Loucy (cell line): Measurements from ENCODE around the gene GPBAR1.
A peak's percentile ranks its signal among the peaks of the same experiment; 100 is the strongest.

Experiments used
- H2AFZ ChIP-seq: fragments of 200-600 bp; sonication (generic); 2 replicates; pipeline ENCODE4 v1.6.0; 2016; ENCODE audit warnings: antibody characterized with exemption, mild to moderate bottlenecking, low read length, moderate library complexity
- H3F3A ChIP-seq: fragments of 200-600 bp; 2 replicates; pipeline ENCODE4 v1.6.0; 2016; ENCODE audit warnings: antibody characterized with exemption, low read depth, mild to moderate bottlenecking
- H3K27me3 ChIP-seq: fragments of 200-600 bp; sonication (generic); 2 replicates; pipeline ENCODE4 v1.6.1; 2014; ENCODE audit warnings: low read length, mild to moderate bottlenecking; ENCODE audit not compliant: insufficient read depth, poor library complexity, severe bottlenecking
- H3K36me3 ChIP-seq: fragments of 200-600 bp; sonication (generic); 2 replicates; pipeline ENCODE4 v1.6.1; 2016; ENCODE audit warnings: low read length; ENCODE audit not compliant: insufficient read depth
- H3K4me1 ChIP-seq: fragments of 200-600 bp; sonication (generic); 2 replicates; pipeline ENCODE4 v1.5.1; 2014; ENCODE audit warnings: low read length, mild to moderate bottlenecking; ENCODE audit not compliant: insufficient read depth, poor library complexity, severe bottlenecking
- H3K4me2 ChIP-seq: fragments of 200-600 bp; sonication (generic); 2 replicates; pipeline ENCODE4 v1.6.0; 2014; ENCODE audit warnings: antibody characterized with exemption, low read length, low read depth, mild to moderate bottlenecking; ENCODE audit not compliant: poor library complexity, severe bottlenecking
- H3K4me3 ChIP-seq: fragments of 200-600 bp; sonication (generic); 2 replicates; pipeline ENCODE4 v1.5.1; 2014; ENCODE audit warnings: low read length, mild to moderate bottlenecking, mixed read lengths; ENCODE audit not compliant: poor library complexity, severe bottlenecking
- H3K79me2 ChIP-seq: fragments of 200-600 bp; sonication (generic); 2 replicates; pipeline ENCODE4 v1.6.1; 2014; ENCODE audit warnings: low read length; ENCODE audit not compliant: insufficient read depth
- H3K9ac ChIP-seq: fragments of 200-600 bp; sonication (generic); 2 replicates; pipeline ENCODE4 v1.6.0; 2014; ENCODE audit warnings: mild to moderate bottlenecking, low read depth, low read length, moderate library complexity; ENCODE audit not compliant: poor library complexity, severe bottlenecking
- H3K9me2 ChIP-seq: fragments of 200-600 bp; sonication (generic); replicated peaks from 2 replicates; pipeline ENCODE4 v1.6.1; 2016; ENCODE audit warnings: low read depth, low read length, mixed read lengths
- H3K9me3 ChIP-seq: fragments of 200-600 bp; sonication (generic); 2 replicates; pipeline ENCODE4 v1.6.1; 2014; ENCODE audit warnings: mild to moderate bottlenecking, antibody characterized with exemption, low read length, low read depth; ENCODE audit not compliant: insufficient read depth
- H4K20me1 ChIP-seq: fragments of 200-600 bp; sonication (generic); 2 replicates; pipeline ENCODE4 v1.6.0; 2014; ENCODE audit warnings: antibody characterized with exemption, low read length, mild to moderate bottlenecking; ENCODE audit not compliant: insufficient read depth, poor library complexity, severe bottlenecking
- CTCF ChIP-seq: fragments of 200-600 bp; sonication (generic); conservative IDR thresholded peaks from 2 replicates; pipeline ENCODE4 v1.5.1; 2014; ENCODE audit warnings: mild to moderate bottlenecking, antibody characterized with exemption, low read length
- EZH2phosphoT487 ChIP-seq: fragments of 200-600 bp; IDR thresholded peaks from 2 replicates; pipeline ENCODE4 v1.6.1; 2018; ENCODE audit warnings: antibody characterized with exemption, mild to moderate bottlenecking, moderate library complexity, borderline replicate concordance

Gene GPBAR1

GRCh38 chr2:218229239-218229638 lies 31.6 kb upstream of the GPBAR1 start:
- H3K9me2 ChIP-seq, result no peaks in the 10 kb centered on the region
- peaks cover 82% of the 10 kb centered on the region for H3K79me2 ChIP-seq
- peak overlapping the region; percentile 64 for H3K4me3 ChIP-seq
- peaks cover 83% of the 10 kb centered on the region for H3K36me3 ChIP-seq
- H3K27me3 ChIP-seq, result no peaks in the 10 kb centered on the region
- peak overlapping the region; percentile 66 for H3K4me2 ChIP-seq
- peaks cover 51% of the 10 kb centered on the region for H3K4me1 ChIP-seq
- TF ChIP-seq CTCF, result no peak
- TF ChIP-seq EZH2phosphoT487, result no peak
- H3K9ac ChIP-seq, result peak overlapping the region; percentile 72
- peaks cover 20% of the 10 kb centered on the region for H4K20me1 ChIP-seq
- H2AFZ ChIP-seq, result no peak overlapping the region
- peaks cover 12% of the 10 kb centered on the region for H3F3A ChIP-seq
- no peaks in the 10 kb centered on the region for H3K9me3 ChIP-seq

- TF ChIP-seq CTCF, result no peak
- no peak for TF ChIP-seq EZH2phosphoT487
- Histone ChIP-seq H3K4me2 (peak overlapping the region; percentile 66), H4K20me1 (peaks cover 14% of the 10 kb centered on the region), H3K79me2 (peaks cover 80% of the 10 kb centered on the region), H3F3A (peaks cover 12% of the 10 kb centered on the region), H3K4me3 (peak overlapping the region; percentile 64), H3K9ac (peak overlapping the region; percentile 72), H3K4me1 (peaks cover 45% of the 10 kb centered on the region), H2AFZ (no peak overlapping the region), H3K36me3 (peaks cover 83% of the 10 kb centered on the region), H3K27me3 (no peaks in the 10 kb centered on the region), H3K9me2 (no peaks in the 10 kb centered on the region), H3K9me3 (no peaks in the 10 kb centered on the region)
These were observed 31.0 kb upstream of the GPBAR1 start for GRCh38 chr2:218229851-218230250.

GRCh38 chr2:218230882-218231281 lies 29.9 kb upstream of the GPBAR1 start:
- Histone ChIP-seq H3K9ac (peak overlapping the region; percentile 72), H3K4me2 (peak overlapping the region; percentile 66)

More at GRCh38 chr2:218230882-218231281, 29.9 kb upstream of the GPBAR1 start:
- TF ChIP-seq CTCF, result peak; percentile 53; the same call in 1 of the 2 replicates
- no peak for TF ChIP-seq EZH2phosphoT487
- Histone ChIP-seq H3K36me3 (peaks cover 83% of the 10 kb centered on the region), H4K20me1 (peaks cover 4% of the 10 kb centered on the region), H3K9me3 (no peaks in the 10 kb centered on the region), H2AFZ (no peak overlapping the region), H3K9me2 (no peaks in the 10 kb centered on the region), H3K27me3 (no peaks in the 10 kb centered on the region), H3K4me3 (peak overlapping the region; percentile 64), H3K79me2 (peaks cover 78% of the 10 kb centered on the region), H3K4me1 (peaks cover 38% of the 10 kb centered on the region), H3F3A (peaks cover 12% of the 10 kb centered on the region)
